Neutrophil (primary cell): ENCODE data around the gene SFXN5.

ENCODE experiments used
- H3K27ac ChIP-seq: fragments of 200-600 bp; sonication (generic); 2 replicates; pipeline ENCODE4 v1.5.1; 2016; ENCODE audit warnings: mild to moderate bottlenecking, moderate library complexity
- H3K27me3 ChIP-seq: fragments of 200-600 bp; sonication (generic); 2 replicates; pipeline ENCODE4 v1.6.0; 2016; ENCODE audit warnings: mild to moderate bottlenecking
- H3K36me3 ChIP-seq: fragments of 200-600 bp; sonication (generic); 2 replicates; pipeline ENCODE4 v1.5.1; 2017
- H3K4me1 ChIP-seq, 2 experiments: fragments of 200-600 bp in 1 of 2; sonication (generic) in 1 of 2; 1 replicate in 1 of 2; 2 replicates in 1 of 2; pipeline versions ENCODE4 v1.5.1 to v1.6.1; 2013 to 2016; ENCODE audit warnings: low read depth in 1 of 2, low read length in 1 of 2, mild to moderate bottlenecking in 1 of 2, moderate library complexity in 1 of 2; ENCODE audit not compliant: control insufficient read depth in 1 of 2, insufficient read depth in 1 of 2
- H3K4me3 ChIP-seq, 2 experiments: fragments of 200-600 bp in 1 of 2; sonication (generic) in 1 of 2; 1 replicate in 1 of 2; 2 replicates in 1 of 2; pipeline ENCODE4 v1.5.1; 2013 to 2016; ENCODE audit warnings: low read depth in 1 of 2, low read length in 1 of 2, mild to moderate bottlenecking in 1 of 2, moderate library complexity in 1 of 2
- H3K9me3 ChIP-seq: fragments of 200-600 bp; sonication (generic); 2 replicates; pipeline ENCODE4 v1.5.1; 2016
- CTCF ChIP-seq: fragments of 200-600 bp; sonication (generic); IDR thresholded peaks from 2 replicates; pipeline ENCODE4 v1.5.1; 2016; ENCODE audit warnings: antibody characterized with exemption

The SFXN5 gene

GRCh38 chr2:73109431-73110167 is 38.1 kb upstream of the SFXN5 start:
- peaks cover 16 to 21% of the 10 kb centered on the region in 2 experiments for H3K4me1 ChIP-seq
- peaks cover 77% of the 10 kb centered on the region for H3K27me3 ChIP-seq
- H3K36me3 ChIP-seq = no peaks in the 10 kb centered on the region
- no peak overlapping the region for H3K4me3 ChIP-seq
- TF ChIP-seq CTCF = no peak
- H3K27ac ChIP-seq = no peak overlapping the region
- H3K9me3 ChIP-seq = no peaks in the 10 kb centered on the region

GRCh38 chr2:73107211-73107926 is 35.9 kb upstream of the SFXN5 start:
- no peak overlapping the region for H3K4me3 ChIP-seq
- peaks cover 13 to 15% of the 10 kb centered on the region in 2 experiments for H3K4me1 ChIP-seq
- H3K9me3 ChIP-seq = no peaks in the 10 kb centered on the region
- H3K36me3 ChIP-seq = no peaks in the 10 kb centered on the region
- H3K27ac ChIP-seq = no peak overlapping the region
- peaks cover 64% of the 10 kb centered on the region for H3K27me3 ChIP-seq
- no peak for TF ChIP-seq CTCF

GRCh38 chr2:73106791-73107190 is 35.3 kb upstream of the SFXN5 start:
- Histone ChIP-seq H3K27me3 (peaks cover 58% of the 10 kb centered on the region), H3K36me3 (no peaks in the 10 kb centered on the region), H3K4me1 (peaks cover 7 to 9% of the 10 kb centered on the region in 2 experiments), H3K27ac (no peak overlapping the region), H3K9me3 (no peaks in the 10 kb centered on the region), H3K4me3 (no peak overlapping the region)
- no peak for TF ChIP-seq CTCF

GRCh38 chr2:73105511-73105971 is 34.0 kb upstream of the SFXN5 start:
- Histone ChIP-seq H3K36me3 (no peaks in the 10 kb centered on the region), H3K9me3 (no peaks in the 10 kb centered on the region), H3K4me3 (no peak overlapping the region), H3K27ac (no peak overlapping the region), H3K4me1 (no peaks in the 10 kb centered on the region), H3K27me3 (peaks cover 50% of the 10 kb centered on the region)
- no peak for TF ChIP-seq CTCF

GRCh38 chr2:73104933-73105332 is 33.4 kb upstream of the SFXN5 start:
- Histone ChIP-seq H3K4me1 (no peaks in the 10 kb centered on the region), H3K27me3 (peaks cover 44% of the 10 kb centered on the region), H3K4me3 (no peak overlapping the region), H3K36me3 (no peaks in the 10 kb centered on the region), H3K27ac (no peak overlapping the region), H3K9me3 (no peaks in the 10 kb centered on the region)
- TF ChIP-seq CTCF = no peak
